ENCODE data around the gene CCBE1.

The CCBE1 gene

GRCh38 chr18:59416818-59417217 lies 280.4 kb downstream of the CCBE1 start:
- Histone ChIP-seq H2AK5ac (ENCODE audit: low read length) (no peak overlapping the region), H3K9me3 (ENCODE audit: insufficient read depth, low read depth, low read length) (no peaks in the 10 kb centered on the region), H3K4ac (ENCODE audit: low read depth, low read length) (no peak overlapping the region), H3K4me2 (ENCODE audit: low read length) (no peak overlapping the region), H3K36me3 (ENCODE audit: control insufficient read depth in 1 of 2, insufficient read depth in 2 of 2, low read length in 2 of 2) (no peaks in the 10 kb centered on the region), H3K9ac (ENCODE audit: low read length) (no peak overlapping the region), H3K4me3 (ENCODE audit: low read depth, low read length) (no peak overlapping the region), H4K8ac (ENCODE audit: low read depth, low read length) (no peak overlapping the region), H2BK120ac (ENCODE audit: insufficient read depth, low read length, poor library complexity) (no peak overlapping the region), H4K12ac (ENCODE audit: low read depth, low read length) (no peak overlapping the region), H2BK12ac (ENCODE audit: low read length) (no peak overlapping the region), H3K18ac (ENCODE audit: low read length) (no peak overlapping the region), H3K23ac (ENCODE audit: low read length) (no peak overlapping the region), H3K14ac (ENCODE audit: low read length) (no peak overlapping the region), H4K91ac (ENCODE audit: low read depth, low read length) (no peak overlapping the region), H3K79me1 (ENCODE audit: low read length) (peaks cover 11% of the 10 kb centered on the region), H3K27me3 (ENCODE audit: insufficient read depth, low read length) (no peaks in the 10 kb centered on the region), H3K79me2 (ENCODE audit: control insufficient read depth, insufficient read depth, low read length, poor library complexity) (no peaks in the 10 kb centered on the region), H2BK5ac (ENCODE audit: low read depth, low read length, poor library complexity) (no peak overlapping the region), H3K27ac (ENCODE audit: low read depth, low read length) (peak overlapping the region; percentile 33), H2AFZ (ENCODE audit: insufficient read depth, low read length, poor library complexity) (no peak overlapping the region), H3K4me1 (ENCODE audit: control insufficient read depth in 1 of 2, insufficient read depth in 2 of 2, low read length in 2 of 2) (peaks cover 6 to 14% of the 10 kb centered on the region in 2 experiments)
- no CpG with 5 or more reads among the region's 1 CpG for WGBS (ENCODE audit: extremely low coverage, insufficient coverage, insufficient read length)
- DNase-seq = no peak

DNA sequence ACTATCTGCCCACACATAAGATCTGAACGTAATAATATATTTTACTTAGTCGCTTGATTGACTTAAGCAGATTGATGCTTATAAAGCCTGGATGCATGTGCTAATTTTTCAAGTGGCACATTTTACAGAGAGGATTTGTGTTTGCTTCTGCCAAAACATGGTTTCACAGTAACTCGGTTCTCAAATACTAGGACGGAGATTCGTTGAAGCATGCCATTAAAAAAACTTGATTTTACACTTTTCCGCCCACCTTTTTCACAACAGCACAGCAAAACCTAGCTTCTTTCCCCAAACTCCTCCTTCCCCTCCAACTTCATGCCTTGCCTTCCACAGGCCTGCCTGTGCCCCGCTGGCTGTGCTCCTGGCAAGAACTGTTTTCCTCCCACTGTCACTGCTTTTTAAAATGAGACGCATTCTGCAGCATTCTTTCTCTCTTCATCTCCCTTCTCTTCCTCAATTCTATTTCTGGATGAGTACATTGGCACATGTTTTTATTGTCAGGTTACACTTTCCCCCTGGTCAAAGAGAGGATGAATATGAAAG lies 283.0 kb downstream of the CCBE1 start:
- H3K4me2 ChIP-seq (ENCODE audit: low read length) = no peak overlapping the region
- H2AFZ ChIP-seq (ENCODE audit: insufficient read depth, low read length, poor library complexity) = no peak overlapping the region
- WGBS (ENCODE audit: extremely low coverage, insufficient coverage, insufficient read length) = no CpG with 5 or more reads among the region's 8 CpGs
- no peak overlapping the region for H3K4me3 ChIP-seq (ENCODE audit: low read depth, low read length)
- H3K18ac ChIP-seq (ENCODE audit: low read length) = no peak overlapping the region
- no peaks in the 10 kb centered on the region for H3K9me3 ChIP-seq (ENCODE audit: insufficient read depth, low read depth, low read length)
- H3K14ac ChIP-seq (ENCODE audit: low read length) = no peak overlapping the region
- no peaks in the 10 kb centered on the region for H3K36me3 ChIP-seq (ENCODE audit: control insufficient read depth in 1 of 2, insufficient read depth in 2 of 2, low read length in 2 of 2)
- H3K27ac ChIP-seq (ENCODE audit: low read depth, low read length) = no peak overlapping the region
- no peaks in the 10 kb centered on the region for H3K27me3 ChIP-seq (ENCODE audit: insufficient read depth, low read length)
- H4K91ac ChIP-seq (ENCODE audit: low read depth, low read length) = no peak overlapping the region
- H3K79me2 ChIP-seq (ENCODE audit: control insufficient read depth, insufficient read depth, low read length, poor library complexity) = no peaks in the 10 kb centered on the region
- H3K4ac ChIP-seq (ENCODE audit: low read depth, low read length) = no peak overlapping the region
- H4K12ac ChIP-seq (ENCODE audit: low read depth, low read length) = no peak overlapping the region
- no peak overlapping the region for H2BK5ac ChIP-seq (ENCODE audit: low read depth, low read length, poor library complexity)
- H2BK12ac ChIP-seq (ENCODE audit: low read length) = no peak overlapping the region
- peaks cover 2 to 8% of the 10 kb centered on the region in 2 experiments for H3K4me1 ChIP-seq (ENCODE audit: control insufficient read depth in 1 of 2, insufficient read depth in 2 of 2, low read length in 2 of 2)
- H3K79me1 ChIP-seq (ENCODE audit: low read length) = peaks cover 3% of the 10 kb centered on the region
- no peak for DNase-seq
- no peak overlapping the region for H3K9ac ChIP-seq (ENCODE audit: low read length)
- no peak overlapping the region for H2BK120ac ChIP-seq (ENCODE audit: insufficient read depth, low read length, poor library complexity)
- H2AK5ac ChIP-seq (ENCODE audit: low read length) = no peak overlapping the region
- H3K23ac ChIP-seq (ENCODE audit: low read length) = no peak overlapping the region
- H4K8ac ChIP-seq (ENCODE audit: low read depth, low read length) = no peak overlapping the region

DNA sequence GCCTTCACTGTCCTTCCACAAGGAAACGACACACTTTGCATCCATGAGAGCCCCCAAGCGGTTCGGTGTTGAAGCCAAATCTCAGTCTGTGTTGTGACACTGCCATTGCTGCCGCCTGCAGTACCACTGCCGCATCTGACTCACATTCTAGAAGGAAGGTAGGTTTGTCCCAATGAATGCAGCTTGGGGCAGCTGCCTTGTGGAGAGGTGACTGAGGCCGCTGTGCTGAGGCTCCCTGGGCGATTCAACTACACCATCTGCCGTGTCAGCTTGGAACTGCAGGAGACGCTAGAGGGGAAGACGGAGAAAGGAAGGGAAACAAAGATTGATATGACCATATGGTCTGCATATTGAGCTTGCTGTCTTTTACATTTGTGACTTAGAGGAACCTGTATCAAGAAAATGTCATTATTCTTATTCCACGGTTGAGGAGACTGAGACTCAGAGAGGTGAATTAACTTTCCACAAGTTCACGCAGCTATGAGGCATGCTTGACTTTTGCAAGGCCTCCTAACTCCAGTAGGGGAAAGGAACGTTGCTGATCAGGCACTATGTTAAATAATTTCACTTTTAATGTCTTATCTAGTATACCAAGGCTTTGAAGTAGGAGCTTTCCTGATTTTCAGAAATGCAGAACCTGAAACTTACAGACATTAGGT lies 294.7 kb downstream of the CCBE1 start:
- H4K8ac ChIP-seq (ENCODE audit: low read depth, low read length) = no peak overlapping the region
- H3K18ac ChIP-seq (ENCODE audit: low read length) = no peak overlapping the region
- H3K14ac ChIP-seq (ENCODE audit: low read length) = no peak overlapping the region
- no CpG with 5 or more reads among the region's 13 CpGs for WGBS (ENCODE audit: extremely low coverage, insufficient coverage, insufficient read length)
- no peak overlapping the region for H3K4me3 ChIP-seq (ENCODE audit: low read depth, low read length)
- no peak overlapping the region for H3K27ac ChIP-seq (ENCODE audit: low read depth, low read length)
- no peak overlapping the region for H3K9ac ChIP-seq (ENCODE audit: low read length)
- H2AK5ac ChIP-seq (ENCODE audit: low read length) = no peak overlapping the region
- H3K4me2 ChIP-seq (ENCODE audit: low read length) = no peak overlapping the region
- H3K79me2 ChIP-seq (ENCODE audit: control insufficient read depth, insufficient read depth, low read length, poor library complexity) = no peaks in the 10 kb centered on the region
- H4K91ac ChIP-seq (ENCODE audit: low read depth, low read length) = no peak overlapping the region
- no peaks in the 10 kb centered on the region for H3K36me3 ChIP-seq (ENCODE audit: control insufficient read depth in 1 of 2, insufficient read depth in 2 of 2, low read length in 2 of 2)
- H2AFZ ChIP-seq (ENCODE audit: insufficient read depth, low read length, poor library complexity) = no peak overlapping the region
- H3K79me1 ChIP-seq (ENCODE audit: low read length) = peaks cover 2% of the 10 kb centered on the region
- H4K12ac ChIP-seq (ENCODE audit: low read depth, low read length) = no peak overlapping the region
- no peaks in the 10 kb centered on the region for H3K4me1 ChIP-seq (ENCODE audit: control insufficient read depth in 1 of 2, insufficient read depth in 2 of 2, low read length in 2 of 2)
- H3K27me3 ChIP-seq (ENCODE audit: insufficient read depth, low read length) = no peaks in the 10 kb centered on the region
- H2BK120ac ChIP-seq (ENCODE audit: insufficient read depth, low read length, poor library complexity) = no peak overlapping the region
- H3K9me3 ChIP-seq (ENCODE audit: insufficient read depth, low read depth, low read length) = no peaks in the 10 kb centered on the region
- no peak overlapping the region for H3K4ac ChIP-seq (ENCODE audit: low read depth, low read length)
- H3K23ac ChIP-seq (ENCODE audit: low read length) = no peak overlapping the region
- H2BK5ac ChIP-seq (ENCODE audit: low read depth, low read length, poor library complexity) = no peak overlapping the region
- no peak overlapping the region for H2BK12ac ChIP-seq (ENCODE audit: low read length)
- peak; percentile 87 to 93 for DNase-seq

GRCh38 chr18:59400407-59400806 lies 296.8 kb downstream of the CCBE1 start:
- no peak overlapping the region for H2BK12ac ChIP-seq (ENCODE audit: low read length)
- H3K27me3 ChIP-seq (ENCODE audit: insufficient read depth, low read length) = no peaks in the 10 kb centered on the region
- no peak overlapping the region for H3K14ac ChIP-seq (ENCODE audit: low read length)
- no peak overlapping the region for H4K8ac ChIP-seq (ENCODE audit: low read depth, low read length)
- no peak overlapping the region for H4K91ac ChIP-seq (ENCODE audit: low read depth, low read length)
- H2BK5ac ChIP-seq (ENCODE audit: low read depth, low read length, poor library complexity) = no peak overlapping the region
- H3K4me2 ChIP-seq (ENCODE audit: low read length) = no peak overlapping the region
- H3K27ac ChIP-seq (ENCODE audit: low read depth, low read length) = no peak overlapping the region
- no peak overlapping the region for H3K4me3 ChIP-seq (ENCODE audit: low read depth, low read length)
- no peak overlapping the region for H3K9ac ChIP-seq (ENCODE audit: low read length)
- H3K4ac ChIP-seq (ENCODE audit: low read depth, low read length) = no peak overlapping the region
- no peak overlapping the region for H4K12ac ChIP-seq (ENCODE audit: low read depth, low read length)
- H2BK120ac ChIP-seq (ENCODE audit: insufficient read depth, low read length, poor library complexity) = no peak overlapping the region
- WGBS (ENCODE audit: extremely low coverage, insufficient coverage, insufficient read length) = no CpG with 5 or more reads among the region's 6 CpGs
- peaks cover 2% of the 10 kb centered on the region for H3K79me1 ChIP-seq (ENCODE audit: low read length)
- H2AFZ ChIP-seq (ENCODE audit: insufficient read depth, low read length, poor library complexity) = no peak overlapping the region
- H3K79me2 ChIP-seq (ENCODE audit: control insufficient read depth, insufficient read depth, low read length, poor library complexity) = no peaks in the 10 kb centered on the region
- H3K18ac ChIP-seq (ENCODE audit: low read length) = no peak overlapping the region
- no peak for DNase-seq
- H3K9me3 ChIP-seq (ENCODE audit: insufficient read depth, low read depth, low read length) = no peaks in the 10 kb centered on the region
- no peaks in the 10 kb centered on the region for H3K36me3 ChIP-seq (ENCODE audit: control insufficient read depth in 1 of 2, insufficient read depth in 2 of 2, low read length in 2 of 2)
- no peak overlapping the region for H3K23ac ChIP-seq (ENCODE audit: low read length)
- no peak overlapping the region for H2AK5ac ChIP-seq (ENCODE audit: low read length)
- H3K4me1 ChIP-seq (ENCODE audit: control insufficient read depth in 1 of 2, insufficient read depth in 2 of 2, low read length in 2 of 2) = no peaks in the 10 kb centered on the region
